GM21515 (cell line): ENCODE measurements around the gene BTBD19.
"Not testable (repeated sequence)": the region's sequence is repeated elsewhere in the genome, so short reads cannot be mapped to it uniquely, and the experiment has no call there.

Experiments
- ATAC-seq: cut with Tn5 transposase; IDR thresholded peaks from one replicate; pipeline ENCODE4 v1.9.1; 2021; ENCODE audit not compliant: unreplicated experiment

The BTBD19 gene

GRCh38 chr1:44808938-44809917, 905 bp downstream of the BTBD19 start:
- peak; percentile 37 for ATAC-seq

- ATAC-seq: no peak
These were observed 1.9 kb downstream of the BTBD19 start for GRCh38 chr1:44810101-44810761.

GRCh38 chr1:44810762-44811105, 2.4 kb downstream of the BTBD19 start:
- ATAC-seq: not testable (repeated sequence)

GRCh38 chr1:44811234-44811633, 2.9 kb downstream of the BTBD19 start:
- ATAC-seq: no peak

- no peak for ATAC-seq
These were observed 4.7 kb downstream of the BTBD19 start for GRCh38 chr1:44812822-44813543.

GRCh38 chr1:44815926-44816325, 7.6 kb downstream of the BTBD19 start:
- not testable (repeated sequence) for ATAC-seq

GRCh38 chr1:44817307-44817706, 9.0 kb downstream of the BTBD19 start:
- no peak for ATAC-seq

GRCh38 chr1:44817771-44818495, 9.6 kb downstream of the BTBD19 start:
- no peak for ATAC-seq

GRCh38 chr1:44819196-44819607, 10.9 kb downstream of the BTBD19 start:
- ATAC-seq: peak; percentile 7

GRCh38 chr1:44819608-44820327, 11.4 kb downstream of the BTBD19 start:
- peak; percentile 71 for ATAC-seq

- ATAC-seq: no peak
These were observed 12.3 kb downstream of the BTBD19 start for GRCh38 chr1:44820328-44821239.

GRCh38 chr1:44821240-44821715, 13.0 kb downstream of the BTBD19 start:
- no peak for ATAC-seq

GRCh38 chr1:44822131-44822701, 13.9 kb downstream of the BTBD19 start:
- ATAC-seq: no peak

GRCh38 chr1:44822981-44823451, 14.7 kb downstream of the BTBD19 start:
- no peak for ATAC-seq

- ATAC-seq: not testable (repeated sequence)
These were observed 16.1 kb downstream of the BTBD19 start for GRCh38 chr1:44824392-44824791.

GRCh38 chr1:44826375-44827196, 18.3 kb downstream of the BTBD19 start:
- ATAC-seq: no peak

GRCh38 chr1:44827197-44828002, 19.1 kb downstream of the BTBD19 start:
- ATAC-seq: no peak
